MCF 10A (cell line): ENCODE data around the gene BRSK1. TPM values are rescaled to one million over a fixed set of nuclear protein-coding genes. Genes with fewer than 3 reads are reported as not detected.

Experiments
- BruUV-seq: library from RNA; stranded (reverse); fragments of 400-500 nt; replicated peaks from 2 replicates; lab custom pipeline; 2021; lab: Mats Ljungman, UMichigan
- CTCF ChIA-PET: fragments of 300-600 bp; sonication (Branson Sonifier 250); formaldehyde crosslinking; extraction: SDS; loops from one replicate; lab custom pipeline; 2021; ENCODE audit warnings: antibody characterized with exemption, inconsistent platforms; lab: Yijun Ruan, JAX
- POLR2A ChIA-PET: fragments of 300-600, 350-650 bp; sonication (Branson Sonifier 250); formaldehyde crosslinking; extraction: SDS; loops from one replicate; lab custom pipeline; 2020; ENCODE audit warnings: antibody characterized with exemption, inconsistent platforms; lab: Yijun Ruan, JAX
- DNase-seq: peaks from one replicate; pipeline ENCODE4 v3.0.0-alpha.2; 2018; ENCODE audit not compliant: unreplicated experiment
- H3K27ac Mint-ChIP-seq: one replicate; pipeline ENCODE4 v1.8.0; 2022; ENCODE audit warnings: mild to moderate bottlenecking, low read depth, mixed read lengths; ENCODE audit not compliant: unreplicated experiment
- H3K27me3 Mint-ChIP-seq: one replicate; pipeline ENCODE4 v1.8.0; 2022; ENCODE audit warnings: mixed read lengths; ENCODE audit not compliant: insufficient read depth, unreplicated experiment
- H3K36me3 Mint-ChIP-seq: one replicate; pipeline ENCODE4 v1.8.0; 2022; ENCODE audit warnings: mild to moderate bottlenecking, moderate library complexity, mixed read lengths; ENCODE audit not compliant: insufficient read depth, unreplicated experiment
- H3K4me1 Mint-ChIP-seq: one replicate; pipeline ENCODE4 v1.8.0; 2022; ENCODE audit warnings: mixed read lengths; ENCODE audit not compliant: insufficient read depth, unreplicated experiment
- H3K4me3 Mint-ChIP-seq: one replicate; pipeline ENCODE4 v1.8.0; 2022; ENCODE audit warnings: mild to moderate bottlenecking, moderate library complexity, mixed read lengths; ENCODE audit not compliant: unreplicated experiment
- H3K9me3 Mint-ChIP-seq: one replicate; pipeline ENCODE4 v1.8.0; 2022; ENCODE audit warnings: mixed read lengths; ENCODE audit not compliant: unreplicated experiment
- intact Hi-C: fragments of 100-400 bp; cut with micrococcal nuclease; formaldehyde crosslinking; loops from 2 replicates; pipeline ENCODE4 v1.14.1; 2022
- total RNA-seq: library from RNA; stranded (reverse); gene quantifications from 2 replicates; pipeline ENCODE4 v1.2.3, GENCODE V29; 2022
- TF ChIP-seq, protein P1 (sequence below): fragments of 200-600 bp; IDR thresholded peaks from one replicate; pipeline ENCODE4 v1.8.0; 2022; ENCODE audit warnings: antibody characterized with exemption, mild to moderate bottlenecking; ENCODE audit not compliant: unreplicated experiment

The BRSK1 gene
- total RNA-seq, 1 experiment from 2014 or later, result 5.1 TPM

- ChIA-PET POLR2A (no interaction called here), CTCF (interaction anchor here (0.6 kb wide), 1 partner anchor 102 kb away, joined by 3 read pairs; no protein-coding TSS in a partner anchor)
- Mint-ChIP-seq H3K4me3 (peak overlapping the region; percentile 47), H3K4me1 (peaks cover 28% of the 10 kb centered on the region), H3K27ac (no peak overlapping the region), H3K27me3 (peaks cover 12% of the 10 kb centered on the region), H3K9me3 (no peaks in the 10 kb centered on the region), H3K36me3 (no peaks in the 10 kb centered on the region)
- BruUV-seq, result no TSS peak
- TF ChIP-seq, protein P1, sequence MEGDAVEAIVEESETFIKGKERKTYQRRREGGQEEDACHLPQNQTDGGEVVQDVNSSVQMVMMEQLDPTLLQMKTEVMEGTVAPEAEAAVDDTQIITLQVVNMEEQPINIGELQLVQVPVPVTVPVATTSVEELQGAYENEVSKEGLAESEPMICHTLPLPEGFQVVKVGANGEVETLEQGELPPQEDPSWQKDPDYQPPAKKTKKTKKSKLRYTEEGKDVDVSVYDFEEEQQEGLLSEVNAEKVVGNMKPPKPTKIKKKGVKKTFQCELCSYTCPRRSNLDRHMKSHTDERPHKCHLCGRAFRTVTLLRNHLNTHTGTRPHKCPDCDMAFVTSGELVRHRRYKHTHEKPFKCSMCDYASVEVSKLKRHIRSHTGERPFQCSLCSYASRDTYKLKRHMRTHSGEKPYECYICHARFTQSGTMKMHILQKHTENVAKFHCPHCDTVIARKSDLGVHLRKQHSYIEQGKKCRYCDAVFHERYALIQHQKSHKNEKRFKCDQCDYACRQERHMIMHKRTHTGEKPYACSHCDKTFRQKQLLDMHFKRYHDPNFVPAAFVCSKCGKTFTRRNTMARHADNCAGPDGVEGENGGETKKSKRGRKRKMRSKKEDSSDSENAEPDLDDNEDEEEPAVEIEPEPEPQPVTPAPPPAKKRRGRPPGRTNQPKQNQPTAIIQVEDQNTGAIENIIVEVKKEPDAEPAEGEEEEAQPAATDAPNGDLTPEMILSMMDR, result no peak
- intact Hi-C loops, result no loop called here
- no peak for DNase-seq
Observed at GRCh38 chr19:55284405-55285058, 735 bp downstream of the BRSK1 start.

- intact Hi-C loops, result no loop called here
- DNase-seq, result no peak
- TF ChIP-seq, protein P1, result no peak
- ChIA-PET POLR2A (no interaction called here), CTCF (interaction anchor here (0.6 to 0.7 kb wide), 2 partner anchors 18 to 101 kb away, joined by 3 read pairs; no protein-coding TSS in a partner anchor)
- no TSS peak for BruUV-seq
- Mint-ChIP-seq H3K9me3 (no peaks in the 10 kb centered on the region), H3K4me3 (peak overlapping the region; percentile 47), H3K27ac (no peak overlapping the region), H3K4me1 (peaks cover 22% of the 10 kb centered on the region), H3K27me3 (peaks cover 12% of the 10 kb centered on the region), H3K36me3 (no peaks in the 10 kb centered on the region)
Observed at GRCh38 chr19:55285229-55285890, 1.6 kb downstream of the BRSK1 start.

DNA sequence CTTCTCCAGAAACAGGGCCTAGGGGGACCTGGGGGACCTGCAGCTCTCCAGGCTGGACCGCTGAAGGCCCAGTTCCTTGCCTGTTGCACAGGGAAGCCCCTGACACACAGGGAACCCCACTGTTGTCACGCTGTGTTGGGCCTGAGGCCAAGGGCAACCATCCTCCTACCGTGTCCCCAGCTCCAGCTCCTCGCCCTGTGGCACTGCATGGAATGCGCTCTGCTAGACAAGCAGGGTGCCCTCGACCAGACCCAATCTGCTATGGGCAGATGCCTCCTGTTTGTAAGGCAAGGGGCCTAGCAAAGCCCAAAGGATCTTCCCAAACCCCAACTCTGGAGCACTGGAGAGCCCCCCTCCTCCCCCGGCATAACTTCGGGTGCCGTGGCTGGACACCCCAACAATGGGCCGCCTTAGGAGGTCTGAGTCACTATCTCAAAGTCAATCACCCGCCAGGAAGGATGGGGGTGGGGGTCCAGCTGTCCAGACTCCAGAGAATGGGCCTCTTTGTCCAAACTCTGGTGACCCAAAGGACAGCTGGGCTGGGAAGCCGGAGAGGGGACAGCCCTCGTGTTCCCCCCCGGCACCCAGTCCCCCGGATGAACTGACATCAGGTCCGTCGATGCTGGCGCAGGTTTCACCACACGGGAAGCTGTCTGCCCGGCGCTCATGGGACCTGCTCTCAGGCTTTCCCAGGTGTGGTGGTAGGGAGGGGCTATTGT, 3.7 kb downstream of the BRSK1 start:
- POLR2A ChIA-PET, result interaction anchor here (0.6 to 0.7 kb wide), 2 partner anchors 106 to 1264 kb away, joined by 3 read pairs; no protein-coding TSS in a partner anchor
- H3K36me3 Mint-ChIP-seq, result peaks cover 5% of the 10 kb centered on the region

More for the DNA sequence above, 3.7 kb downstream of the BRSK1 start:
- intact Hi-C loops, result no loop called here
- no peak overlapping the region for H3K4me3 Mint-ChIP-seq
- H3K27ac Mint-ChIP-seq, result no peak overlapping the region
- no peak for DNase-seq
- CTCF ChIA-PET, result interaction anchor here (0.7 to 0.9 kb wide), 4 partner anchors 14 to 146 kb away, joined by 3 to 5 read pairs (median 4); partner anchors contain the start of gene TMEM238
- TF ChIP-seq, protein P1, result no peak
- no peaks in the 10 kb centered on the region for H3K9me3 Mint-ChIP-seq
- peaks cover 12% of the 10 kb centered on the region for H3K27me3 Mint-ChIP-seq
- H3K4me1 Mint-ChIP-seq, result peaks cover 16% of the 10 kb centered on the region
- BruUV-seq, result no TSS peak
